ENCODE results near the gene COL1A1. TPM values are rescaled to one million over a fixed set of nuclear protein-coding genes. Genes with fewer than 3 reads are reported as not detected.

Gene COL1A1
- total and polyA plus RNA-seq, 2 experiments from 2014 or later: 1,063 to 6,071 TPM

GRCh38 chr17:50192144-50192617 is 9.2 kb downstream of the COL1A1 start:
- H3K9me2 ChIP-seq (replicated peaks; ENCODE audit: insufficient read depth): no peaks in the 10 kb centered on the region
- H3K27me3 ChIP-seq: no peaks in the 10 kb centered on the region
- WGBS (ENCODE audit: low lambda C conversion rate, missing lambda C conversion rate): 92% methylated on average over 4 of the region's 4 CpGs
- TF ChIP-seq EZH2phosphoT487 (IDR thresholded peaks at IDR 0.05; ENCODE audit: low read depth, severe bottlenecking, unreplicated experiment): no peak
- no peak for TF ChIP-seq CTCF (IDR thresholded peaks at IDR 0.05; ENCODE audit: poor library complexity)
- TF ChIP-seq EZH2 (IDR thresholded peaks at IDR 0.05; ENCODE audit: borderline replicate concordance): no peak
- H3K4me2 ChIP-seq: no peak overlapping the region
- H3K9me3 ChIP-seq (ENCODE audit: low read depth): no peaks in the 10 kb centered on the region
- H3K4me3 ChIP-seq: no peak overlapping the region
- H3K36me3 ChIP-seq (replicated peaks; ENCODE audit: insufficient read depth, low read depth): no peaks in the 10 kb centered on the region
- peaks cover 8% of the 10 kb centered on the region for H3K4me1 ChIP-seq (ENCODE audit: insufficient read depth)
- H3K79me2 ChIP-seq: peaks cover 19% of the 10 kb centered on the region
- H4K20me1 ChIP-seq (ENCODE audit: insufficient read depth, poor library complexity, severe bottlenecking): peaks cover 83% of the 10 kb centered on the region
- peak overlapping the region; percentile 69 for H3K27ac ChIP-seq
- no peak for DNase-seq (ENCODE audit: low spot score)
- H2AFZ ChIP-seq: no peak overlapping the region

GRCh38 chr17:50191359-50192143 is 9.9 kb downstream of the COL1A1 start:
- H3K4me2 ChIP-seq: no peak overlapping the region
- H3K4me3 ChIP-seq: no peak overlapping the region
- H3K79me2 ChIP-seq: peaks cover 12% of the 10 kb centered on the region
- H2AFZ ChIP-seq: no peak overlapping the region
- peaks cover 84% of the 10 kb centered on the region for H4K20me1 ChIP-seq (ENCODE audit: insufficient read depth, poor library complexity, severe bottlenecking)
- no peaks in the 10 kb centered on the region for H3K9me3 ChIP-seq (ENCODE audit: low read depth)
- peaks cover 1% of the 10 kb centered on the region for H3K4me1 ChIP-seq (ENCODE audit: insufficient read depth)
- TF ChIP-seq CTCF (IDR thresholded peaks at IDR 0.05; ENCODE audit: poor library complexity) (no peak), EZH2phosphoT487 (IDR thresholded peaks at IDR 0.05; ENCODE audit: low read depth, severe bottlenecking, unreplicated experiment) (no peak)
- DNase-seq (ENCODE audit: low spot score): no peak
- WGBS (ENCODE audit: low lambda C conversion rate, missing lambda C conversion rate): 85% methylated on average over 21 of the region's 21 CpGs
- no peaks in the 10 kb centered on the region for H3K9me2 ChIP-seq (replicated peaks; ENCODE audit: insufficient read depth)
- H3K36me3 ChIP-seq (replicated peaks; ENCODE audit: insufficient read depth, low read depth): no peaks in the 10 kb centered on the region
- peak overlapping the region; percentile 69 for H3K27ac ChIP-seq
- H3K27me3 ChIP-seq: no peaks in the 10 kb centered on the region

GRCh38 chr17:50190603-50191358 is 10.7 kb downstream of the COL1A1 start:
- TF ChIP-seq EZH2phosphoT487 (IDR thresholded peaks at IDR 0.05; ENCODE audit: low read depth, severe bottlenecking, unreplicated experiment): no peak
- no peak for TF ChIP-seq EZH2 (IDR thresholded peaks at IDR 0.05; ENCODE audit: borderline replicate concordance)
- no peak for TF ChIP-seq CTCF (IDR thresholded peaks at IDR 0.05; ENCODE audit: poor library complexity)
- Histone ChIP-seq H3K27me3 (no peaks in the 10 kb centered on the region), H4K20me1 (ENCODE audit: insufficient read depth, poor library complexity, severe bottlenecking) (peaks cover 77% of the 10 kb centered on the region), H3K79me2 (peaks cover 8% of the 10 kb centered on the region), H3K9me2 (replicated peaks; ENCODE audit: insufficient read depth) (no peaks in the 10 kb centered on the region), H3K4me3 (no peak overlapping the region), H3K9me3 (ENCODE audit: low read depth) (no peaks in the 10 kb centered on the region), H3K4me1 (ENCODE audit: insufficient read depth) (no peaks in the 10 kb centered on the region), H2AFZ (no peak overlapping the region), H3K27ac (peak overlapping the region; percentile 67), H3K36me3 (replicated peaks; ENCODE audit: insufficient read depth, low read depth) (no peaks in the 10 kb centered on the region), H3K4me2 (no peak overlapping the region)
- DNase-seq (ENCODE audit: low spot score): no peak
- WGBS (ENCODE audit: low lambda C conversion rate, missing lambda C conversion rate): 89% methylated on average over 8 of the region's 8 CpGs

Data from hepatocyte (in vitro differentiated cells).